COLO668 (cell line): ENCODE results near the gene KDM4B.

Source experiments
- DNase-seq: peaks from one replicate; lab custom pipeline; 2025; ENCODE audit not compliant: unreplicated experiment; lab: John Stamatoyannopoulos, UW

The KDM4B gene

DNA sequence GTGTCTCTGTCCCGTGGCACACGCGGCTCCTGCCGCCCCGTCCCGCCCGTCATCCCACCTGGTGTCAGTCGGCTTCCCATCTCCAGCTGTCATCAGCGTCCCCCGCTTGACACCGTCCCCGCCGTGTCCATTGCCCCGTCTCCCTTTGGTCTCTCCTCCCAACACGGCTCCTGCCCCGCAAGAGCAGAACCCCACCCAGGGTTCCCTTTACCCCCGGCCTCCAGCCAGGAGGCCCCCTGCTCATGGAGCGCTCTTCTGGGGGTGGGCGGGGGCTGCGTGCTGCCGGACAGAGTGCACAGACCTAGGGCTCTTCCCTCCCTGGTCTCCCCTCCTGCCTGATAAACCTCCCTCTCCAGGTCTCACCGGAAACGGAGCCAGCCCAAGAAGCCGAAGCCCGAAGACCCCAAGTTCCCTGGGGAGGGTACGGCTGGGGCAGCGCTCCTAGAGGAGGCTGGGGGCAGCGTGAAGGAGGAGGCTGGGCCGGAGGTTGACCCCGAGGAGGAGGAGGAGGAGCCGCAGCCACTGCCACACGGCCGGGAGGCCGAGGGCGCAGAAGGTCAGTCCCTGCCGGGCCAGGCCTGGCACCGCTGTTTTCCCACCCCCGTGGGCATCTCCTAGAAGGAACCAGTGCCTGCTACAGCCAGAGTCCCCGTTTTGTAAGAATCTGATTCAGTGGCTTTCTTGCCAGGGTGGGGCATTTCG lies 150.5 kb downstream of the KDM4B start:
- no peak for DNase-seq

DNA sequence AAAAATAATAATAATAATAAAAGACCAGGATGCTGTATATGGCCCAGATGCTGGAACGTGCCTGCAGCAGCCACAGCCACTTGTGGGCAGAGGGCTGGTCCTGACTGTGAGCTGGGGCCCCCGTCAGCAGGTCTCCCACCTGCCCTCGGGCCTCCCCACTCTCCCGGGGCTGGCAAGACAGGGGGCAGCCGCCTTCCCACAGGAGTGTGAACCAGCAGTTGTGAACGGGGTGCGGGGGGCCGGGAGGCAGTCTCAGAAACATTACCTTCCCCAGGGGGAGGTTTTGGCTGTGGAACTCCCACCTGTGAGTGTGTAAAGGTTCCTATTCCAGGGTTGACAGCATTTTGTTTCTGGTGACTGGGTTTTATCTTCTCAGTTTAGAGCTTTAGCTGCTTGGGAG lies 151.4 kb downstream of the KDM4B start:
- no peak for DNase-seq

DNA sequence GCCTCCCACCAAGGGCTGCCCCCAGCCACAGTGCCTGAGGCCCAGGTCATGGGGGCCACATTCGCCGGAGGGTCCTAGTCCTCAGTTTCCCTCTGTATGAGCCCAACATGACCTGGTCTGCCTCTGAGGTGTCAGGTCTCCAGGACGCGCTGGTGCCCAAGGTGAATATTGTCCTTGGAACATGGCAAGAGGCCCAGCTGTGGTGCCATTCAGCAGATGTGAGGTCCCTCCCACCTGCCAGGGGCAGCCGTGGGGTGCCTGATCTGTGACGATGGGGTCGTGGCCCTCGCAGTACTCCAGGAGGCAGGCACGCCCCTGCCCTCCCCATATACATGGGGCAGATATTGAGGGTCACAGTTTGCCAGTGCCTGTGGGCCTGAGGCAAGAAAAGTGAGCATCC lies 151.9 kb downstream of the KDM4B start:
- no peak for DNase-seq

DNA sequence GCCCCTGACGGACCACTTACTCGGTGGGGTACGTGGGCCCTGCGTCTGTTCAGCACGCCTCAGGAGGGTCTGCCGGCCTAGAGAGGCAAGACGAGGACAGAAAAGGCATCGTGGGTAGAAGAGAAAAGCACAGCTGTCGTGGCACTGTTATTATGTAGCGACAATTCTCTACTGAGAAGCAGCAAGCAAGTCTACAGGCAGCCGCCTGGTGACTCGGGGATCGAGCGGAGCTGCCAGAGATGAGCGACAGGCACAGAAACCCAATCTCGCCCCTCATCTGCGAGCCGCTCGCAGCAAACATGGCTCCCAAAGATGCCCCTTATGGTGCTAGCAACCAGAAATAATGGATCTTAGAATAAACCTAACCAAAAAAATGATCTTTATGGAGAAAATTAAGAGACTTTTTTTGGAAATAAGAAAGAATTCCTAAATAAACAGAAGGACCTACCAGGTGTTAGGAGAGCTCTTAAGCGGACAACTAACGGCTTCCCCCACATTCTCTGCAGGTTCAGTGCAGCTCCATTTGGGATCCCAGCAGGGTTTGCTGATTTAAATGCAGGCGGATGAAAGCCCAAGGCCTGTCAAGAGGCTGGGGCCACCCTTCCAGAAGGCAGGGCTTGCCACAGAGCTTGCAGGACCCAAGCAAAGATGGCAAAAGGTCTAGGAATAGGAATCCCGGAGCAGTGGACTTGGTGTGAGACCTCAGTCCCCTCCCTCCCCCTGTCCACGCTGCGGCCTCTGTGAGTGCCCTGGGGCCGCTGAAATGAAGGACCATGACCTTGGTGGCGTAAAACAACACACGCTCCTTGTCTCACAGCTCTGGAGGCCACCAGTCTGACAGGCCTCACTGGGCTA lies 152.6 kb downstream of the KDM4B start:
- DNase-seq: no peak

DNA sequence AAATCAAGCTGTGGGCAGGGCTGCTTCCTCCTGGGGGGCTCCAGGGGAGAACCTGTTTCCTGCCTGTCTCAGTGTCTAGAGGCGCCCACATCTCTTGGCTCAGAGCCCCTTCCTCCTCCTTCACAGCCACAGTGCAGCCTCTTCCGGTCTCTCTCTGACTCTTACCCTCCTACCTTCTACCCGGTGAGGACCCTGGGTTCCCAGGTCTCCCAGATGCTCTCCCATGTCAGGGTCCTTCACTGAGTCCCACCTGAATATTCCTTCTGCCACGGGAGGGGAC lies 153.1 kb downstream of the KDM4B start:
- no peak for DNase-seq

DNA sequence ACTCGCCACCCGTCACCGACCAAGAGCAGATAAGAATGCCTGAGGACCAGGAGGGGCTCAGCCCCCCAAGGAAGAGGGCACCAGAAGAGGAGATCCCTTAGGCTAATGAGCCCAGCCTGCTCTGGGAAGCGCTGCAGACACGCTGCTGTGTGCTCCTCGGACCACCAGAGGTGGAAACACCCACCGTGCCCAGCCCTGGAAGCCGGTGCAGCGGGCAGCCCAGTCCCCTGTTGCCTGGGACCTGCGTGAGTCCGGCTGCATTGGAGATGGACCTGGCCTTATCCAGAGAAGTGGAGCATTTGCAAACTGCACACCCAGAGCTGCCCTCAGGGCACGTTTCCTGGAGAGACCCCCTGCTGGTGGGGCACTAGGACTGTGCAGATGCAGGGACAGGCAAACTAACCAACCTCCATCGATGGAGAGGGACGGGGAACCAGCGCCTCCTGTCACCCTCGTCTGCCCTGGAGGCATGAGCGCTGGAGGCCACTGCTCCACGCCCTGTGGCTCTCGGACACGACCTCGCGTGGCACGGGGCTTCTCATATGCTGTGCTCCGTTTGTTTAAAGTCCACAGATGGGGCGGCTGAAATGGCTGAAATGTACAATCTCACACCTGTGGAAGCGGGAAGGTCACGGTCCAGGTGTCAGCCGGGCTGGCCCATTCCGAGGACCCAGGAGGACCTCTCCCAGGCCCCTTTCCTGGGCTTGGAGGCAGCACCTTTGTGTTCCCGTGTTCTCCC lies 153.9 kb downstream of the KDM4B start:
- no peak for DNase-seq

DNA sequence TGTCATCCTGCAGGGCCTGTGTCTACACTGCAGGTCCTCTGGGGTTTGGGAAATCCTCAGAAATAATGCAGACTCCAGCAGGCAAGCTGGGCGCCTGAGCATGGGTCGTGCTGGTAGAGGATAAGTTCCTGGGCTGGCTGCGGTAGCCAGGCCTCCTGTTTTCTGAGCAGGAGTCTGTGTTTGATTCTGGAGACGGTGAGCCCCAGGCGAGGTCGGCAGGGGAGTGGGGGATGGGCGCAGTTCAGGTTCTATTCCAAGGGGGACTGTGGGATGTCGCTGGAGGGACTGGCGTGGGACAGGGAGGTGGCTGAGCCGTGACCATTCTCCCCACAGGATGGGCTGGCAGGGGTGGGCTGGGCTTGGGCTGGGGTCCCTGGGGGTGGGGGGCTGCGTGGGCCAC lies 154.7 kb downstream of the KDM4B start:
- no peak for DNase-seq

DNA sequence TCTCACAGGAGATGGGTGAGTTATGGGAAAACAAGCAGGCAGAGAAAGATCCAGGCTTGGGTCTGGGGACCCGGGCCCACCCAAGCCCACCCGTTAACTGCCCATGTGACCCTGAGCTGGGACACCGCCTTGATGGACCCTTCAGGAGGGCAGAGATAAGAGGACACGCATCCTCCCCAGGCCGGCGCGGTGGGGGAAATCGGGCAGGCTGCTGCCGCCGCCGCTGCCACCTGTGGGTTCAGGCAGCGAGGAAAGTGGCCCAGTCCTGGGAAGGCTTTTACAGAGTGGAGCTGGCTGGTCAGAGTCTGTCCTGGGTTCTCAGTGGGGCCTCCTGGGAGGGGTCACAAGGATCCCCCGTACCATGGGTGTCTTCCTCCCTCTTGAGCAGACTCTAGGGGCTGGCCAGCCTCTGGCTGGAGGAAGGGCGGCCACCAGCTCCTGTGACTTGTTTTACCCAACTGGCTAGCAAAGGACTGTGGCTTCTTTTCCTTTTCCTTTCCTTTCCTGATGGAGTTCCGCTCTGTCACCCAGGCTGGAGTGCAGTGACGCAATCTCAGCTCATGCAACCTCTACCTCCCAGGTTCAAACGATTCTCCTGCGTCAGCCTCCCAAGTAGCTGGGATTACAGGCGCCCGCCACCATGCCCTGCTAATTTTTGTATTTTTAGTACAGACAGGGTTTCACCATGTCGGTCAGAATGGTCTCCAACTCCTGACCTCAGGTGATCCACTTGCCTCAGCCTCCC lies 155.4 kb downstream of the KDM4B start:
- DNase-seq: no peak

DNA sequence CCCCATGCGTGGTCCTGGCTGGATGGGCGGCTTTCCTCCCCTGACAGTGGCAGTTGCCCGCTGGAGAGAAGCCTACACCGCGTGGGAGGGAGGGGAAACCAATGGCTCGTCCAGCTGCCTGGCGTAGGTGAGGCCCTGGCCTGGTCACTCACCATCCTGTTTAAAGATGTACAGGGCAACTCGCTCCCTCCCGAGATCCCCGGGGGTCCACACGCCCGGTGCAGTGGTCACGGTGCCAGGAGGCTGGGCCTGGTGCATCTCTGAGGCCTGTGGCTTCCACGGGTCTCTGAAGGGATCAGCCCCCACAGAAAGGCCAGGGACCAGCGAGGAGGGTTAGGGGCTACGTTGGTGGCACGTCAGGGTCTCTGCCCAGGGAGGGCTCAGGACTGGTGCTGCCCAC lies 156.5 kb downstream of the KDM4B start:
- no peak for DNase-seq

DNA sequence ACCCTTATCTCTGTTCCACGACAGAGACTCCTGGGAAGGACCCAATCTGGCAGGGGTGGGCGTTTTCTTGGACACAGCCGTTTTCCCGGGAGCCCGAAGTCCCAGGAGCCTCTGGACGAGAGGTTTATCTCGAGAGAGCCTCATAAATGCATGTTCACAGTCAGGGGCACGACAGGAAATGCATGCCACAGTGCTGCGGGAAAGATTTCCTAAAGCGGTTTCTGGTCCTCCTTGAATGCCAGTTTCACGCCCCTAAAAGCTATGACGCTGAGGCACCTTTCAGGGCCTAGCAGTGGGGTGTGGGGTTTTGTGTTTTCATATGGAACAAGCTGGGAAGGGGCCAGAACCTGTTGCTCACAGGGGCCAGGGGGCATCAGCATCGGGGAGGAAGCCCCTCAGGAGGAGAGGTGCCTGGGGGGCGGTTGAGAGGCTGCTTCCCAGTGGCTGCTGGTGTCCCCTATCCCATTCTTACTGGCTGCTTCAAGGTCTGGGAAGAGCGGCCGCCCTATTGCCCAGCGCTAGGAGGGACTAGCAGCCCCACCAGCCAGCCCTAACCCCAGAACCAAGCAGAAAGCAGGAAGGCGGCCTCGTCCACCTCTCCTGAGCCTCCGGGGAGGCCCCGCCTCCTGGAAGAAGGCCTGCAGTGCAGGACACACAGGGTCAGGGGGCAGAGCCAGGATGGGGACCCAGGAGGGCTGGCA lies 157.0 kb downstream of the KDM4B start:
- no peak for DNase-seq

DNA sequence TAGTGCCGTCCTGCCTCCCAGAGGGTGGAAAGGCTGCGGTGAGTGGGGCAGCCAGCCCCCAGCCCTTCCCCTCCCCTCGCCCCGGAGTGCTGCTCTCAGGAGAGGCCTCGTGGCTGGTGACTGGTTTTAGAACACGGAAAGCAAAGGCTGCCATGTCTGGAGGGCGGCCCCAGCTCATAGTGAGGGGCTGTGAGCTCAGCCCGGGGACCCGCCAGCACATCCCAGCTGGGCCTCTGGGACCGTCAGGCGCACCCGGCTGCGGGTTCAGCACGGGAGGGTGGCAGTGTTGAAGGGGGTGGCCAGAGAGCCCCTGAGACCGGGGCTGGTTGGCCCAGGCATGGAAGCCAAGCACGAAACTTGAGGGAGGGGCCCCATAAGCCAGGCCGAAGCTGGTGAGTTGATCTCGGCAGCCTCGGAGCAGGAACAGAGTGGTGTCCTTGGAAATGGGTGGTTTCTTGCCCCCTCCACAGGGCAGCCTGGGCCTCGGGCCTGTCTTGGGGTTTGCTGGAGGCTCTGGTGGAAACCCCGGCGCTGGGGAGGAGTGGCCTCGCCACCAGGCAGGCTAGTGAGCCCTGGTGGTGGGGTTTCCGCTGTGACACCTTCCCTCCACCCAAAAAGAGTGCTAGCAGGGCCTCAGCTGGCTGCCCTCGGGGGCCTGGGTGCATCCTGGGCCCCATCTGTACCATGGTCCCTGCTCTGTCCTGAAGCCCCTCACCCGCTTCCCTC lies 157.7 kb downstream of the KDM4B start:
- DNase-seq: no peak

DNA sequence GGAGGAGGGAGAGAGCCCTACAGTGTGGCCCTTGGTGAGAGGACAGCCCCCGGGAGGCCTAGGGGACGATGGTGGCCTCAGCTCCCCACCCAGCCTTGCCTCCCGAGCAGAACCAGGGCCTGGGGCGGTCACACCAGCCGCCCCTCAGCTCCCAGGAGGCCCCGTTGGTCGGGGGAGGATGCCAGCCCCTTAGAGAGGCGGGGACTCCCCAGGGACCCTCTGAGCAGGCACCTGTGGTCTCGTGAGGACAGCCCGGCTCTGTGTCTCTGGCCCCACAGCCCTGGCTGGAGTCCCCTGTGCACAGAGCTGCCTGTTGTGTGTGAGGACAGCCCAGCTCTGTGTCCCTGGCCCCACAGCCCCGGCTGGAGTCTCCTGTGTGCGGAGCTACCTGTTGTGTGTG lies 158.8 kb downstream of the KDM4B start:
- no peak for DNase-seq

DNA sequence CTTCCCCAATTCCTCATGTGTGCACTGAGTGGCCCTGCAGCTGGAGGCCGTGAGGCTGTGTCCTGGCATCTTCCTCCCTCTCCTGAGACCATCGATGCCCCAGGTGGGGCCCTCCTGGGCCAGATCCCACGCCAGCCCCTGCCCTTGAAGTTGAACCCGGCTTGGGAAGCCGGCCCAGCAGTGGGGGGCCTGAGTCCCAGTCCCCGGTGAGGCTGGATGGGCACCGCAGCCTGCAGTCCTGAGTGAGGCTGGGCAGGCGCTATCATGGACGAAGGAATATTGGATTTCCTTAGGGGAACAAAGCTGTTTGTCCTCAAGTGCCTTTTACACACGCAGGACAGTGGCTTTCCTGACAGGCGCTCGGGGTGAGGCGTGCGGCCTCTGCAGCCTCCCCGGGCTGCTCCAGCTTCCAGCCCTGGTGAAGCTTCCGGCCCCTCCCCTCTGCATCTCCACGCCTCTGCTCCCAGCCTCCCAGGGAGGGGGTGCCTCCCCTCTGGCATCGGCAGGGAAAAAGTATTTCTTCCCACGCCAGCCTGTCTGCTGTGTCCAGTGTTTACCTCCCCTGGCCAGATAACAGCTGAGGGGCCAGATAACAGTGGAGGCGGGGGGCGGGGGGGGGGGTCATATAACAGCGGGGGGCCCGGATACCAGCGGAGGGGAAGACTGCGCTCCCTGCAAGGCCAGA lies 159.5 kb downstream of the KDM4B start:
- no peak for DNase-seq

DNA sequence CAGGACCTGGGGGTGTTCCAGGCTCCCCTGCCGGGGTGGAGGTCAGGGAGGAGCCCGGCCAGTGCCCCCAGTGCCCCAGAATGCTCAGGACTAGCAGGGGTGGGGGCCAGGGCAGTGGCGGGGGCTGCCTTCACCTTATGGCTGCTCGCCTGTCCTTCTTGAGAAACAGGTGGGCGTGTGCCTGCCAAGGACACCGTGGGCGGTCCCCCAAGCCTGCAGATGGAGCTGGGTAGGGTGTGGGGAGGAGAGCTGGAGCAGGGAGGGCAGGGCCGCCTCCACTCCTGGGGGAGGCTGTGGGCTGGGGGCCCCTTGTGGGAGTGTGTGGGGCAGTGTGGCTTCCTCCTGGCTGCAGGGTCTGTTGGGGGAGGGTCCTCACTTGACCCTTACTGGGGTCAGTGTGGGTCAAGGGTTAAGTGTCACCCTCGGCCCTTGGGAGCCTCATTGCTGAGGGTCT lies 160.1 kb downstream of the KDM4B start:
- DNase-seq: no peak

DNA sequence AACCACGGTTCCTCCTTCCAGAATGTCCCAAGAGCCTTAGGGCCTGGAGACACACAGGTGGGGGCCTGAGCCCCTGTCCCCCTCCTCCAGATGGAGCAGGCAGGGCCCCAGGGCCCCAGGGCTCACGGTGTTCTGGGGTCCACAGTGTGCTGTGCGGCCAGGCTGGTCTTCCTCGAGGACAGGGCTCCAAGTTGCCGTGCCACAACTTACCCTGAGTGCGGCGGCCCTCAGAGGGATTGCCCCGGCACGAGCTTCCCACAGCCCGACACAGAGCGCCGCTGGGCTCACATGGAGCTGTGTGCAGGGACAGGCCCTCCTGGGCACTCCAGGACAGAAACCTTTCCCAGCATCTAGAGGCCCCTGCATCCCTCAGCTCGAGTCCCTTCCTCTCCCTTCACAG lies 160.8 kb downstream of the KDM4B start:
- no peak for DNase-seq

DNA sequence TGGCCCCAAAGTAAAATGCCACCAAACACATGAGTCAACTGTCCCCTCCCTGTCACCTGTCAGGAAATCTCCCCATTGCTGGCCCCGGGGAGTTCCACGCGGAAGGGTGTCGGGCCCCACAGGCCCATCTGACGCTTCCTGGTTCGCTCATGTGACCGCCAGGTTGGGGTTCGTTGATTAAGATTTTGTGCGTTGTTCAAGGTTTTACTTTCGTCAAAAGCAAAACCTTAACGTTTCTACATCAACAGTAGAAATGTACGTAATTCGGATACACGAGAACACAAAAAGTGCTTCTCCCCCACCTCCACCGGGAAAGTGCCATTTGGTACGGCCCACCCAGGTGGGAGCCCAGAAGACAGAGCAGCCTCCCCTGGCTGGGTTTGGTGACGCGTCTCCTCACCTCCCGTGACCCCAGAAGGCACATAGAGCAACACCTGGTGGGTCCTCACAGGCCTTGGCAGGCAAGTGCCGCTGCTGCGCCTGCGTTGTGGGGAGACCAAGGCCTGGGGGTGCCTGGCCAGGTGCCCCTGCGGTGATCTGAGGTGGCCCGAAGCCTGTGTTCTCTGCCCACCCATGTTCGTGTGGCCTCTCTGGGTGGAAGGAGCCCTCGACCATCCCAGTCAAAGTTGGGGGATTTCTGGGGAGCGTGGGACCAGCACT lies 161.6 kb downstream of the KDM4B start:
- no peak for DNase-seq

DNA sequence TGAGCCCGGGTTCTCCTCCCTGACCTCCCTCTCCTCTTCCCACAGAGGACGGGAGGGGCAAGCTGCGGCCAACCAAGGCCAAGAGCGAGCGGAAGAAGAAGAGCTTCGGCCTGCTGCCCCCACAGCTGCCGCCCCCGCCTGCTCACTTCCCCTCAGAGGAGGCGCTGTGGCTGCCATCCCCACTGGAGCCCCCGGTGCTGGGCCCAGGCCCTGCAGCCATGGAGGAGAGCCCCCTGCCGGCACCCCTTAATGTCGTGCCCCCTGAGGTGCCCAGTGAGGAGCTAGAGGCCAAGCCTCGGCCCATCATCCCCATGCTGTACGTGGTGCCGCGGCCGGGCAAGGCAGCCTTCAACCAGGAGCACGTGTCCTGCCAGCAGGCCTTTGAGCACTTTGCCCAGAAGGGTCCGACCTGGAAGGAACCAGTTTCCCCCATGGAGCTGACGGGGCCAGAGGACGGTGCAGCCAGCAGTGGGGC lies 162.2 kb downstream of the KDM4B start:
- DNase-seq: no peak

DNA sequence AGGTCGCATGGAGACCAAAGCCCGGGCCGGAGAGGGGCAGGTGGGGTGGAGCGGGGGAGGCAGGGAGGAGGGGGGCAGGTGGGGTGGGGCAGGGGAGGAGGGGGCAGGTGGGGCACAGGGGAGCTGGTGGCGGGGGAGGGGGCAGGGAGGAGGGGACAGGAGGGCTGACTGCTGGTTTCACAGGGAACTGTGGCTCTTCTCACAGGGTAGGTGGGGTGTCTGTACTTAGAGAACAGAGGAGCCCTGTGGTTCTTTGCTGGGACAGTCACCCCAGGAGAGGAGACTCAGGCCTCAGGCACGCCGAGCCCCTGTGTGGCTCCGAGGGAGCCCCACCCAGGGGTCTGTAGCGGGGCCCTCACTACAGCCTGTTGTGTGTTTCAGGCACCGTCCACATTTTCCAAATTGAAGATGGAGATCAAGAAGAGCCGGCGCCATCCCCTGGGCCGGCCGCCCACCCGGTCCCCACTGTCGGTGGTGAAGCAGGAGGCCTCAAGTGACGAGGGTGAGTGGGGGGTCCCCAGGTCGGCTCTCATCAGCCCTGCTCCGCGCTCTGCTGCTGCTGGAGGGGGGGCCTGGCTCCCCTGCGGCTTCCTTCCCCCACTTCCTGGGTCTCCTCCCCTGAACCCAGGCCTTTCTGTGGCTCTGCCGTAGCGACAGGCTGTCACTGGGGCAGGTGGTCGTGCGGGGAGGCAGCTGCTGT lies 162.7 kb downstream of the KDM4B start:
- no peak for DNase-seq
